ENCODE results near the gene GPR162. TPM values are rescaled to one million over a fixed set of nuclear protein-coding genes. Genes with fewer than 3 reads are reported as not detected.

Gene GPR162
- total RNA-seq, 2 donors from 2014 or later = not detected

- no peaks in the 10 kb centered on the region for H3K4me1 Mint-ChIP-seq (ENCODE audit: low read depth in 2 of 2)
- DNase-seq (ENCODE audit: low spot score) = no peak
- no peaks in the 10 kb centered on the region for H3K9me3 Mint-ChIP-seq
- no peaks in the 10 kb centered on the region for H3K36me3 Mint-ChIP-seq
- no peaks in the 10 kb centered on the region for H3K27me3 Mint-ChIP-seq
- H3K4me3 Mint-ChIP-seq = no peak within 1 kb of the TSS
- H3K27ac Mint-ChIP-seq = no peak within 1 kb of the TSS
- ATAC-seq = no peak
Measured at GRCh38 chr12:6840761-6841515, 19.3 kb downstream of the GPR162 start, which contains the start of gene GNB3. Gene GNB3 (plus strand): TSS chr12:6840925. CDS start chr12:6841288, 363 bp downstream.

DNA sequence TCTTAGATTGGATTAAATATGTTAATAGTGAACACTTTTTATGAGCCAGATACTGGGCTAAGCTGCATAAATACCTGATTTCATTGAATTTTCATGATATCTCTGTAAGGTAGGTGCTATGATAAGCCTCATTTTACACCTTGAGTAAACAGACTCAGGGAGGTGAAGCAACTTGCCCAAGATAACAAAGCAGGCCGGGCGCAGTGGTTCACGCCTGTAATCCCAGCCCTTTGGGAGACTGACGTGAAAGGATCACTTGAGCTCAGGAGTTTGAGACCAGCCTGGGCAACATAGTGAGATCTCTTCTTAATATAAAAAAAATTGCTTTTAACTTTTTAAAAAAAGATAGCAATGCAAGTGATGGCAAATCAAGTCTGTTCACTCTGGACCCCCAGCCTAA lies 20.5 kb downstream of the GPR162 start:
- ATAC-seq (no peak), DNase-seq (ENCODE audit: low spot score) (no peak)
- no peak overlapping the region for H3K27ac Mint-ChIP-seq
- H3K4me3 Mint-ChIP-seq = no peak overlapping the region
- no peaks in the 10 kb centered on the region for H3K36me3 Mint-ChIP-seq
- no peaks in the 10 kb centered on the region for H3K27me3 Mint-ChIP-seq
- H3K4me1 Mint-ChIP-seq (ENCODE audit: low read depth in 2 of 2) = no peaks in the 10 kb centered on the region
- H3K9me3 Mint-ChIP-seq = no peaks in the 10 kb centered on the region

GRCh38 chr12:6843118-6843902 lies 21.7 kb downstream of the GPR162 start:
- Mint-ChIP-seq H3K27ac (no peak overlapping the region), H3K27me3 (no peaks in the 10 kb centered on the region), H3K9me3 (no peaks in the 10 kb centered on the region), H3K4me1 (ENCODE audit: low read depth in 2 of 2) (no peaks in the 10 kb centered on the region), H3K36me3 (no peaks in the 10 kb centered on the region), H3K4me3 (no peak overlapping the region)
- ATAC-seq = peak in 1 of 2 donors; percentile 21
- no peak for DNase-seq (ENCODE audit: low spot score)

GRCh38 chr12:6845395-6845794 lies 23.8 kb downstream of the GPR162 start:
- Mint-ChIP-seq H3K27ac (no peak overlapping the region), H3K9me3 (no peaks in the 10 kb centered on the region), H3K27me3 (no peaks in the 10 kb centered on the region), H3K4me1 (ENCODE audit: low read depth in 2 of 2) (peaks cover 4 to 13% of the 10 kb centered on the region in 2 donors), H3K36me3 (no peaks in the 10 kb centered on the region), H3K4me3 (no peak overlapping the region)
- ATAC-seq (no peak), DNase-seq (ENCODE audit: low spot score) (no peak)

GRCh38 chr12:6846316-6846869 lies 24.8 kb downstream of the GPR162 start:
- Mint-ChIP-seq H3K4me1 (ENCODE audit: low read depth in 2 of 2) (peaks cover 8 to 20% of the 10 kb centered on the region in 2 donors), H3K27ac (no peak overlapping the region), H3K36me3 (no peaks in the 10 kb centered on the region), H3K4me3 (no peak overlapping the region), H3K9me3 (no peaks in the 10 kb centered on the region), H3K27me3 (no peaks in the 10 kb centered on the region)
- DNase-seq (ENCODE audit: low spot score) (no peak), ATAC-seq (no peak)

DNA sequence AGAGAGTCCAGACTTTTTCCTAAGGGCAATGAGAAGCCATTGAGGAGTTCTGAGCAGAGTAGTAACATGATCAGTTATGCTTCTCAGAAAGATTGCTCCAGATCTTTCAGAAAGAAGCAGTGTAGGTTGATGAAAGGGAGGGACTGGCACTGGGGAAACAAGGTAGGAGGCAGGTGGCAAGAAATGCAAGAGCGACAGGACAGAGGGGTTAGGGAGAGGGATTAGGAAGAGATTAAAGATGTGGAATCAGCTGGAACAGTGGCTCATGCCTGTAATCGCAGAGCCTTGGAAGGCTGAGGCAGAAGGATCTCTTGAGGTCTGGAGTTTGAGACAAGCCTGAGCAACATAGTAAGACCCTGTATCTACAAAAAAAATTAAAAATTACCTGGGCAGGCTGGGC lies 26.1 kb downstream of the GPR162 start:
- ATAC-seq = no peak
- no peaks in the 10 kb centered on the region for H3K27me3 Mint-ChIP-seq
- H3K4me3 Mint-ChIP-seq = no peak overlapping the region

GRCh38 chr12:6849427-6849826 lies 27.8 kb downstream of the GPR162 start:
- DNase-seq (ENCODE audit: low spot score) (no peak), ATAC-seq (no peak)
- H3K4me1 Mint-ChIP-seq (ENCODE audit: low read depth in 2 of 2) = peaks cover 22 to 43% of the 10 kb centered on the region in 2 donors
- peak overlapping the region; percentile 94 for H3K4me3 Mint-ChIP-seq
- no peaks in the 10 kb centered on the region for H3K36me3 Mint-ChIP-seq
- no peaks in the 10 kb centered on the region for H3K27me3 Mint-ChIP-seq
- H3K27ac Mint-ChIP-seq = peak overlapping the region in 1 of 2 donors; percentile 91
- no peaks in the 10 kb centered on the region for H3K9me3 Mint-ChIP-seq

More for the DNA sequence above, 26.1 kb downstream of the GPR162 start:
- Mint-ChIP-seq H3K4me1 (ENCODE audit: low read depth in 2 of 2) (peaks cover 8 to 27% of the 10 kb centered on the region in 2 donors), H3K36me3 (no peaks in the 10 kb centered on the region), H3K9me3 (no peaks in the 10 kb centered on the region), H3K27ac (no peak overlapping the region)
- no peak for DNase-seq (ENCODE audit: low spot score)

GRCh38 chr12:6849976-6850560 lies 28.4 kb downstream of the GPR162 start:
- H3K4me3 Mint-ChIP-seq = peak overlapping the region; percentile 94
- DNase-seq (ENCODE audit: low spot score) = no peak
- peaks cover 22 to 43% of the 10 kb centered on the region in 2 donors for H3K4me1 Mint-ChIP-seq (ENCODE audit: low read depth in 2 of 2)
- H3K9me3 Mint-ChIP-seq = no peaks in the 10 kb centered on the region
- peak overlapping the region in 1 of 2 donors; percentile 91 for H3K27ac Mint-ChIP-seq
- H3K27me3 Mint-ChIP-seq = no peaks in the 10 kb centered on the region
- no peak for ATAC-seq
- no peaks in the 10 kb centered on the region for H3K36me3 Mint-ChIP-seq

- Mint-ChIP-seq H3K4me1 (ENCODE audit: low read depth in 2 of 2) (peaks cover 25 to 43% of the 10 kb centered on the region in 2 donors), H3K9me3 (no peaks in the 10 kb centered on the region), H3K27me3 (no peaks in the 10 kb centered on the region), H3K27ac (peak overlapping the region; percentile 91 to 93), H3K4me3 (peak overlapping the region; percentile 94), H3K36me3 (no peaks in the 10 kb centered on the region)
- ATAC-seq = no peak
- no peak for DNase-seq (ENCODE audit: low spot score)
Measured at GRCh38 chr12:6850796-6851152, 29.2 kb downstream of the GPR162 start.

DNA sequence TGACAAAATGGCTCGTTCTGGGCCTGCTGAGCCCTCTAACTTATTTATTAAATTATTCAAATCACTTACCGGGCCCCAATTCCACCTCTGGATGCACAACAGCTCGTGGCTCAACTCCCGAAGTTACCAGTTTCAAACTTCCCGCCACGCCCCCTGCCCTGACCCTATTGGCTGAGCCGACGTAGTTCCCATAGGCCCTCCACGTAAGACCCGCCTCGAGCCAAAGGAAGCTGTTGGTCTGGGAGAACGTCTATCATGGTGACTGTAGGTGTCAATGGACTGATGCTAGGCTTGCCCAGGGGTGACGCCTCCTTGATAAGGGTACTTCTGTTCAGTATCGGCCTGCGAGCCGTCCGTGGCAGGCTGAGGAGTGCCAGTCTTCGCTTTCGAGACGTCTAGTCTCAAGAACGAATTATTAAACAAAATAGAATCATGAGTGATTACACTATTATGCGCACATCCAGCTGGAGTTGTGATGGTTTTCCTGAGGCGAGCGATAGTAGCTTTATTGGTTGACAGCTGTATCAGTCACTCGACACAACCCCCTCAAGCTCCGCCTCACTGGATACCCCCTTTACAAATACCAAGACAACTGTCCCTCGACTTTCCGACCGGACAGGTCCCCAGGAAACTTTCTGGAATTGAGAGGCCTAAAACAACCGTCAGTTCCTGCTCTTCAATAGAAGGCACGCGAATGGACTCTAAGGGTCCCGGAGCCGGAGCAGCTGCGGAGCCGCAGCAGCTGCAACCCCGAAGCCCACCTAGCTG lies 29.7 kb downstream of the GPR162 start, which contains the start of gene CDCA3:
Gene CDCA3, minus strand, starts transcription at position 134 of the 768 bp plus-strand sequence. CDS start 334 bp downstream, outside the sequence.
- peak within 1 kb of the TSS; percentile 94 for H3K4me3 Mint-ChIP-seq
- H3K27me3 Mint-ChIP-seq = no peaks in the 10 kb centered on the region
- H3K4me1 Mint-ChIP-seq (ENCODE audit: low read depth in 2 of 2) = peaks cover 26 to 43% of the 10 kb centered on the region in 2 donors
- ATAC-seq (peak; percentile 77 to 81), DNase-seq (ENCODE audit: low spot score) (peak; percentile 95)
- no peaks in the 10 kb centered on the region for H3K9me3 Mint-ChIP-seq
- peak within 1 kb of the TSS; percentile 91 to 93 for H3K27ac Mint-ChIP-seq
- H3K36me3 Mint-ChIP-seq = no peaks in the 10 kb centered on the region

DNA sequence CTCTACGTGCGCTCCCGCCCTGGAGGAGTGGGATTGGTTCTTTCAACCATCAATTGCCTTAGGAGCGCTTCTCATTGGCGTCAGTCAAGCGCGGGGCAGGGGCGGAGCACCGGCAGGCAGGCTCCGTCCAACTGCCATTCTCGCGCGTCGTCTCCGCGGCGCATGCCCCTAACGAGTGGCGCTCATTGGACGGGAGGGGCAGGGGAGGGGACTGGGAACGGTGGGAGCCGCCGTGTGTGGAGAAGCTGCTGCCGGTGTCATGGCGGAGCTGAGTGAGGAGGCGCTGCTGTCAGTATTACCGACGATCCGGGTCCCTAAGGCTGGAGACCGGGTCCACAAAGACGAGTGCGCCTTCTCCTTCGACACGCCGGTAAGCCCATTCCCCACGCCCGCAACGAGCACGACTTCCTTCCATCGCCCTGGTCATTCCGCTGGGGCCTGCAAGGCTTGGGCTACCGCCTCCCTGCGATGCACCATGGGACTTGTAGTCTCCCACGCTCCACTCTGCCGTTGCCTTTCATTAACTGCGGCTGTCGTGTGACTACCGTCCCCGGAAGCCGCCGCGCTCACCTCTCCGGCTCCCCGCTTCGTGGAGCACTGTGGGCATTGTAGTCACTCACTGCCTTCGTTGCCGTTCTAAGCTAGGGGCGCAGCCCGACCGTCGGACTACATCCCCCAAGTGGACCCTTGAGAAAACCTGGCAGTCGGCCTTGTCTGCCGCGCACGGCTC lies 30.5 kb downstream of the GPR162 start, which contains the start of gene USP5:
Gene USP5, plus strand, starts transcription at position 230 of the 730 bp plus-strand sequence. Its CDS starts 30 bp downstream, at position 260.
- peak within 1 kb of the TSS; percentile 94 for H3K4me3 Mint-ChIP-seq
- DNase-seq (ENCODE audit: low spot score) = peak; percentile 99
- H3K27ac Mint-ChIP-seq = peak within 1 kb of the TSS; percentile 91 to 93
- peaks cover under 1% of the 10 kb centered on the region for H3K36me3 Mint-ChIP-seq
- no peaks in the 10 kb centered on the region for H3K27me3 Mint-ChIP-seq
- H3K9me3 Mint-ChIP-seq = no peaks in the 10 kb centered on the region
- peak; percentile 90 to 91 for ATAC-seq
- H3K4me1 Mint-ChIP-seq (ENCODE audit: low read depth in 2 of 2) = peaks cover 26 to 43% of the 10 kb centered on the region in 2 donors

DNA sequence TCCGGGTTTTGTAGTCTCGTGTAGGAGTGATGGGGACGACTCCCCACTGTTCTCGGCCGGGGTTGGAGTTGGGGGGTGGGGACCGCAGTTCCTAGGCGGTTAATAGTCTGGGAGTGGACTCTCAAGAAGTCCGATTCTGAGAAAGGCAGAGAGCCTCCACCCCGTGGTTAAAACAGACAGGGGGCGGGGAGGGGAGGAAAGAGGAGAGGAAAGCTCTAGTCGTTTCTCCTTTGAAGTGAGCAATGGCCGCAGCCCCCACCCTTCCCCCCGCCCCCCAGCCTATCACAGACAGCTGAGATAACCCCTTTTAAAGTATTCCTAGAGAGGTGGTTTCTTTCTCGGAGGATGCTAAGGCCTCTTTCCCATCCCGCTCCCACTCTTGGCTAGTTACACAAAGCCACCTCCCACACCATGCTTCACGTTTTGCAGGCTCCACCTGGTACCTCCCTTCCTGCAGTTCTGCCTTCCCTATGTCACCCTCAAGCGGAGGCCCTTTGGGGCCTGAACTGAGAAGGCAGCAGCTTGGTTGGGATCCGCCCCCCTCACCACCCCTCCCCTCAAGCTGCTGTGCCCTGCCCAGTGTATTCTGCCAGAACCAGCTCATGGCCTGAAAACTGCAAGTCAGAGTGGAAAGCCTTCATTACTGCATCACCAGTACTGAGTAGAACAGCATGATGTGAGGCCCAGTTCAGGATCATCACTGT lies 31.2 kb downstream of the GPR162 start:
- no peak for ATAC-seq
- Mint-ChIP-seq H3K27me3 (no peaks in the 10 kb centered on the region), H3K9me3 (no peaks in the 10 kb centered on the region), H3K27ac (peak overlapping the region; percentile 91 to 93), H3K4me3 (peak overlapping the region; percentile 94), H3K36me3 (peaks cover 7% of the 10 kb centered on the region), H3K4me1 (ENCODE audit: low read depth in 2 of 2) (peaks cover 26 to 43% of the 10 kb centered on the region in 2 donors)
- DNase-seq (ENCODE audit: low spot score) = no peak

Data from natural killer cell treated with Interleukin-12 subunit alpha and Interleukin-12 subunit beta and Interleukin-15 and Interleukin-18, amount 100 ng/mL, for 72 hours (primary cell).